K562 (cell line): ENCODE data around the gene NSUN3. TPM values are rescaled to one million over a fixed set of nuclear protein-coding genes. Genes with fewer than 3 reads are reported as not detected.

Experiments
- ATAC-seq: fragments of 200-7000 bp; cut with Tn5 transposase; 3 replicates; pipeline ENCODE4 v1.9.1; 2020; ENCODE audit warnings: moderate library complexity
- BruUV-seq: library from RNA; stranded (reverse); fragments of 400-500 nt; replicated peaks from 2 replicates; lab custom pipeline; 2021; lab: Mats Ljungman, UMichigan
- CTCF ChIA-PET: fragments of 300-600 bp; formaldehyde crosslinking; extraction: SDS; loops from one replicate; lab custom pipeline; 2021; ENCODE audit warnings: low intra/inter-chr PET ratio; lab: Yijun Ruan, JAX
- POLR2A ChIA-PET: fragments of 300-600, 350-650 bp; sonication (Branson Sonifier 250); formaldehyde crosslinking; extraction: SDS; loops from one replicate; lab custom pipeline; 2021; ENCODE audit warnings: antibody characterized with exemption, inconsistent platforms; lab: Yijun Ruan, JAX
- DNase-seq, 4 experiments: peaks; one replicate each; pipeline versions ENCODE4 v3.0.0 to v3.0.0-alpha.2; 2011 to 2018; ENCODE audit warnings: low spot score in 3 of 4, mixed read lengths in 3 of 4; ENCODE audit errors: extremely low read depth in 1 of 4
- FAIRE-seq: peaks from 2 replicates; lab custom pipeline; 2011; peaks lifted over from hg19 to GRCh38; lab: Jason Lieb, UNC
- H2AFZ ChIP-seq: 2 replicates; pipeline ENCODE4 v1.6.0; 2011; ENCODE audit warnings: low read depth, low read length, control low read depth, inconsistent platforms
- H3K27ac ChIP-seq: fragments of 200-600 bp; 3 replicates; pipeline ENCODE4 v1.8.0; 2011; ENCODE audit warnings: low read depth, mild to moderate bottlenecking, control low read depth, inconsistent platforms, low read length, moderate library complexity, mixed read lengths; ENCODE audit errors: extremely low read depth
- H3K27me3 ChIP-seq, 2 experiments: fragments of 300-600 bp in 1 of 2; 2 replicates in 1 of 2; 3 replicates in 1 of 2; pipeline versions ENCODE4 v1.6.0 to v1.8.0; 2011; ENCODE audit warnings: inconsistent platforms in 2 of 2, low read length in 2 of 2, mild to moderate bottlenecking in 1 of 2, mixed read lengths in 1 of 2, moderate library complexity in 1 of 2; ENCODE audit not compliant: control insufficient read depth in 2 of 2, insufficient read depth in 2 of 2
- H3K36me3 ChIP-seq: fragments of 300-600 bp; 3 replicates; pipeline ENCODE4 v1.8.0; 2011; ENCODE audit warnings: mild to moderate bottlenecking, low read length, inconsistent platforms; ENCODE audit not compliant: control insufficient read depth, insufficient read depth
- H3K4me1 ChIP-seq, 2 experiments: fragments of 200-600 bp in 1 of 2; replicated peaks in 1 of 2; 2 replicates in 1 of 2; 3 replicates in 1 of 2; pipeline versions ENCODE4 v1.5.1 to v1.8.0; 2011; ENCODE audit warnings: inconsistent platforms in 2 of 2, low read length in 2 of 2, mild to moderate bottlenecking in 1 of 2, mixed read lengths in 1 of 2, moderate library complexity in 1 of 2; ENCODE audit not compliant: control insufficient read depth in 2 of 2, insufficient read depth in 2 of 2
- H3K4me2 ChIP-seq: 2 replicates; pipeline ENCODE4 v1.6.1; 2011; ENCODE audit warnings: low read length, control low read depth, inconsistent platforms, mixed read lengths; ENCODE audit not compliant: insufficient read depth
- H3K4me3 ChIP-seq: fragments of 200-600 bp; sonication (generic), shearing (Covaris generic); 2 replicates; pipeline ENCODE4 v1.5.1; 2016; ENCODE audit warnings: control low read depth, inconsistent platforms
- H3K79me2 ChIP-seq: fragments of 200-600 bp; 3 replicates; pipeline ENCODE4 v1.8.0; 2011; ENCODE audit warnings: low read length, inconsistent platforms; ENCODE audit not compliant: control insufficient read depth, insufficient read depth
- H3K9ac ChIP-seq, 2 experiments: 2 replicates each; pipeline versions ENCODE4 v1.6.0 to v1.6.1; 2011; ENCODE audit warnings: low read depth in 2 of 2, low read length in 2 of 2, control low read depth in 1 of 2, inconsistent platforms in 1 of 2, mild to moderate bottlenecking in 1 of 2, mixed read lengths in 1 of 2; ENCODE audit not compliant: insufficient read depth in 1 of 2
- H3K9me1 ChIP-seq: one replicate; pipeline ENCODE4 v1.6.0; 2011; ENCODE audit warnings: inconsistent platforms, mild to moderate bottlenecking, low read length, moderate library complexity; ENCODE audit not compliant: control insufficient read depth, insufficient read depth
- H3K9me3 ChIP-seq: replicated peaks from 2 replicates; pipeline ENCODE4 v1.5.1; 2011; ENCODE audit warnings: low read depth, low read length, inconsistent platforms; ENCODE audit not compliant: control insufficient read depth, insufficient read depth
- H4K20me1 ChIP-seq: replicated peaks from 2 replicates; pipeline ENCODE4 v1.6.1; 2011; ENCODE audit warnings: low read length, inconsistent platforms, mixed read lengths; ENCODE audit not compliant: control insufficient read depth, insufficient read depth
- CREM ChIP-seq: IDR thresholded peaks from 2 replicates; pipeline ENCODE4 v1.6.1; 2014; ENCODE audit warnings: antibody characterized with exemption, low read depth
- EWSR1 ChIP-seq: fragments of 450-650 bp; IDR thresholded peaks from 2 replicates; pipeline ENCODE4 v1.6.1; 2018; ENCODE audit warnings: borderline replicate concordance, mild to moderate bottlenecking, low read depth, moderate library complexity; ENCODE audit not compliant: partially characterized antibody
- FOXJ2 ChIP-seq: fragments of 200-800 bp; sonication (Bioruptor generic); IDR thresholded peaks from 2 replicates; pipeline ENCODE4 v1.6.1; 2016; ENCODE audit warnings: missing genetic modification characterization, missing compliant biosample characterization
- HEY1 ChIP-seq: fragments of 250-450 bp; sonication (Bioruptor Pico); IDR thresholded peaks from 2 replicates; pipeline ENCODE4 v1.5.0; 2020; ENCODE audit warnings: mild to moderate bottlenecking, moderate library complexity, borderline replicate concordance
- NEUROD1 ChIP-seq: fragments of 150-350 bp; IDR thresholded peaks from 2 replicates; pipeline ENCODE4 v1.6.1; 2014; ENCODE audit warnings: borderline replicate concordance, low read length, low read depth; ENCODE audit not compliant: partially characterized antibody
- PHB2 ChIP-seq: fragments of 450-650 bp; IDR thresholded peaks from 2 replicates; pipeline ENCODE4 v1.6.1; 2017; ENCODE audit warnings: low read depth
- RHOXF2B ChIP-seq: fragments of 250-450 bp; sonication (Bioruptor Pico); conservative IDR thresholded peaks from 2 replicates; pipeline ENCODE4 v1.5.1; 2021
- SMARCA4 ChIP-seq: fragments of 450-650 bp; IDR thresholded peaks from 2 replicates; pipeline ENCODE4 v1.6.1; 2016
- WGBS: fragments of 100-300 bp; shearing (Covaris generic); methylation state at CpG from one replicate; pipeline ENCODE4 v1.1.6; 2016; ENCODE audit warnings: low coverage, mixed read lengths; ENCODE audit not compliant: insufficient coverage; ENCODE audit errors: missing lambda C conversion rate; 5-methylcytosine and 5-hydroxymethylcytosine counted together
- in situ Hi-C: fragments of 300-500 bp; cut with MboI; formaldehyde crosslinking; loops from 4 replicates; pipeline ENCODE4 v1.15.0; 2018; ENCODE audit warnings: inconsistent platforms, mixed read lengths
- intact Hi-C: fragments of 100-400 bp; cut with micrococcal nuclease; formaldehyde crosslinking; loops from 2 replicates; pipeline ENCODE4 v1.14.2; 2022
- polyA plus RNA-seq, 8 experiments: library from polyadenylated mRNA; depleted of rRNA in 4 of 8; stranded (reverse) in 5 of 8; unstranded in 3 of 8; fragments of >200 nt; fragmentation: Nextera tagmentation in 2 of 8; fragmentation: Illumina TruSeq in 1 of 8; extraction: Ambion mirVana in 2 of 8; extraction: Trizol in 1 of 8; gene quantifications; 2 replicates each; pipeline versions ENCODE4 v1.2.1 to v1.2.3, GENCODE V29; 2011 to 2014; ENCODE audit warnings: inconsistent platforms in 1 of 8, missing spikeins in 1 of 8
- total RNA-seq, 7 experiments: library from RNA; depleted of rRNA in 6 of 7; stranded (reverse); fragments of >200 nt in 6 of 7; fragmentation: Illumina TruSeq in 2 of 7; extraction: Trizol in 2 of 7; gene quantifications; 2 replicates each; pipeline versions ENCODE4 v1.2.1 to v1.2.3, GENCODE V29; 2011 to 2021; ENCODE audit warnings: low replicate concordance in 1 of 7
- TF ChIP-seq, protein P1 (sequence below): fragments of 450-650 bp; IDR thresholded peaks from 2 replicates; pipeline ENCODE4 v1.7.1; 2018; ENCODE audit warnings: mild to moderate bottlenecking, low read depth; ENCODE audit not compliant: partially characterized antibody
- TF ChIP-seq, protein P2 (sequence below): fragments of 200-800 bp; sonication (Bioruptor generic); IDR thresholded peaks from 2 replicates; pipeline ENCODE4 v1.6.1; 2016; ENCODE audit warnings: missing genetic modification characterization, missing compliant biosample characterization
- TF ChIP-seq, protein P3 (sequence below): sonication (generic); formaldehyde crosslinking; IDR thresholded peaks from 2 replicates; pipeline ENCODE4 v1.8.1; 2022; ENCODE audit warnings: missing genetic modification reagents

NSUN3 gene
- total and polyA plus RNA-seq, 9 of the 15 experiments (the other 6 are each of a cell fraction or from before 2014, with no cell fraction given): 4.4 to 12.3 (median 7.6) TPM

DNA sequence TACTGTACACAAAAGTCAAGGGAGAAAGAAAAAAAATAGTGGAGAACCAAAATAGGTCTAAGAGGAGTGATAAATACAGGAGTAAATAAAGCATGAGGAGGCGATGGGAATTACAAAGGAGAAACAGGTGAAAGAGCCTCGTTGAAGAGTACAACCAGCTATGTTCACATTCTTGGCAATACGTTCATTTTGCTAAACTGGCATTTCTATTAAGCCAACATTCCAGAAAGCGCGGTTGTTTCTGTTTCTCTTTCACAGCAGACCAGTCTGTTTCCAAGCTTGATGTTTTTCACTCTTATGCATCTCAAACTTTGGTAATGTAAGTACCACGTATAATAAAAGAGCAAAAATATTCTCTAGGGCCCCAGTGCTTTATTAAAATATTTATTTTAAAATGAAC is 74.5 kb downstream of the NSUN3 start (continued):
- TF ChIP-seq, protein P1, sequence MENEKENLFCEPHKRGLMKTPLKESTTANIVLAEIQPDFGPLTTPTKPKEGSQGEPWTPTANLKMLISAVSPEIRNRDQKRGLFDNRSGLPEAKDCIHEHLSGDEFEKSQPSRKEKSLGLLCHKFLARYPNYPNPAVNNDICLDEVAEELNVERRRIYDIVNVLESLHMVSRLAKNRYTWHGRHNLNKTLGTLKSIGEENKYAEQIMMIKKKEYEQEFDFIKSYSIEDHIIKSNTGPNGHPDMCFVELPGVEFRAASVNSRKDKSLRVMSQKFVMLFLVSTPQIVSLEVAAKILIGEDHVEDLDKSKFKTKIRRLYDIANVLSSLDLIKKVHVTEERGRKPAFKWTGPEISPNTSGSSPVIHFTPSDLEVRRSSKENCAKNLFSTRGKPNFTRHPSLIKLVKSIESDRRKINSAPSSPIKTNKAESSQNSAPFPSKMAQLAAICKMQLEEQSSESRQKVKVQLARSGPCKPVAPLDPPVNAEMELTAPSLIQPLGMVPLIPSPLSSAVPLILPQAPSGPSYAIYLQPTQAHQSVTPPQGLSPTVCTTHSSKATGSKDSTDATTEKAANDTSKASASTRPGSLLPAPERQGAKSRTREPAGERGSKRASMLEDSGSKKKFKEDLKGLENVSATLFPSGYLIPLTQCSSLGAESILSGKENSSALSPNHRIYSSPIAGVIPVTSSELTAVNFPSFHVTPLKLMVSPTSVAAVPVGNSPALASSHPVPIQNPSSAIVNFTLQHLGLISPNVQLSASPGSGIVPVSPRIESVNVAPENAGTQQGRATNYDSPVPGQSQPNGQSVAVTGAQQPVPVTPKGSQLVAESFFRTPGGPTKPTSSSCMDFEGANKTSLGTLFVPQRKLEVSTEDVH: no peak

DNA sequence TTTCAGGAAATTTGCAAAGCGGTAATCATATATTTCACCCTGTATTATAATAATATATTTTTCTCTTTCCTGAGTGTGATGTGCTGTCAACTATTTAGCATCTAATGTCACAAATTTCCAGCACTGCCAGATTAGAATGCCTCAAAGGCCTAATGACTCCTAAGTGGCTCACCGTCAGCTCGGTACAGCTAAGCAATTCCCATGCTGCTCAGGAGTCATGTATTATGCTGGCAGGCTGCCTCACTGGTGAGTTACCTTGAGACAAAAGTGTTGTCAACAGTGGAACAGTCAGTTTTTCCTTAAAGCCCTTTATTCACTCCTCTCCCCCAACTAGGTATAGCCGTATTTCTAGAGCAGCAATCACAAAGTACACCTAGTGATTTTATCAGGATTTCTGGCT is 83.6 kb downstream of the NSUN3 start:
- CTCF ChIA-PET: no interaction called here
- TF ChIP-seq FOXJ2 (tag): no peak
- TF ChIP-seq RHOXF2B: no peak
- TF ChIP-seq NEUROD1: no peak
- TF ChIP-seq CREM: no peak
- TF ChIP-seq, protein P2, sequence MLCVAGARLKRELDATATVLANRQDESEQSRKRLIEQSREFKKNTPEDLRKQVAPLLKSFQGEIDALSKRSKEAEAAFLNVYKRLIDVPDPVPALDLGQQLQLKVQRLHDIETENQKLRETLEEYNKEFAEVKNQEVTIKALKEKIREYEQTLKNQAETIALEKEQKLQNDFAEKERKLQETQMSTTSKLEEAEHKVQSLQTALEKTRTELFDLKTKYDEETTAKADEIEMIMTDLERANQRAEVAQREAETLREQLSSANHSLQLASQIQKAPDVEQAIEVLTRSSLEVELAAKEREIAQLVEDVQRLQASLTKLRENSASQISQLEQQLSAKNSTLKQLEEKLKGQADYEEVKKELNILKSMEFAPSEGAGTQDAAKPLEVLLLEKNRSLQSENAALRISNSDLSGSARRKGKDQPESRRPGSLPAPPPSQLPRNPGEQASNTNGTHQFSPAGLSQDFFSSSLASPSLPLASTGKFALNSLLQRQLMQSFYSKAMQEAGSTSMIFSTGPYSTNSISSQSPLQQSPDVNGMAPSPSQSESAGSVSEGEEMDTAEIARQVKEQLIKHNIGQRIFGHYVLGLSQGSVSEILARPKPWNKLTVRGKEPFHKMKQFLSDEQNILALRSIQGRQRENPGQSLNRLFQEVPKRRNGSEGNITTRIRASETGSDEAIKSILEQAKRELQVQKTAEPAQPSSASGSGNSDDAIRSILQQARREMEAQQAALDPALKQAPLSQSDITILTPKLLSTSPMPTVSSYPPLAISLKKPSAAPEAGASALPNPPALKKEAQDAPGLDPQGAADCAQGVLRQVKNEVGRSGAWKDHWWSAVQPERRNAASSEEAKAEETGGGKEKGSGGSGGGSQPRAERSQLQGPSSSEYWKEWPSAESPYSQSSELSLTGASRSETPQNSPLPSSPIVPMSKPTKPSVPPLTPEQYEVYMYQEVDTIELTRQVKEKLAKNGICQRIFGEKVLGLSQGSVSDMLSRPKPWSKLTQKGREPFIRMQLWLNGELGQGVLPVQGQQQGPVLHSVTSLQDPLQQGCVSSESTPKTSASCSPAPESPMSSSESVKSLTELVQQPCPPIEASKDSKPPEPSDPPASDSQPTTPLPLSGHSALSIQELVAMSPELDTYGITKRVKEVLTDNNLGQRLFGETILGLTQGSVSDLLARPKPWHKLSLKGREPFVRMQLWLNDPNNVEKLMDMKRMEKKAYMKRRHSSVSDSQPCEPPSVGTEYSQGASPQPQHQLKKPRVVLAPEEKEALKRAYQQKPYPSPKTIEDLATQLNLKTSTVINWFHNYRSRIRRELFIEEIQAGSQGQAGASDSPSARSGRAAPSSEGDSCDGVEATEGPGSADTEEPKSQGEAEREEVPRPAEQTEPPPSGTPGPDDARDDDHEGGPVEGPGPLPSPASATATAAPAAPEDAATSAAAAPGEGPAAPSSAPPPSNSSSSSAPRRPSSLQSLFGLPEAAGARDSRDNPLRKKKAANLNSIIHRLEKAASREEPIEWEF (CRISPR knock-in tag): no peak
- no peak for TF ChIP-seq PHB2
- TF ChIP-seq SMARCA4: no peak
- TF ChIP-seq, protein P3, sequence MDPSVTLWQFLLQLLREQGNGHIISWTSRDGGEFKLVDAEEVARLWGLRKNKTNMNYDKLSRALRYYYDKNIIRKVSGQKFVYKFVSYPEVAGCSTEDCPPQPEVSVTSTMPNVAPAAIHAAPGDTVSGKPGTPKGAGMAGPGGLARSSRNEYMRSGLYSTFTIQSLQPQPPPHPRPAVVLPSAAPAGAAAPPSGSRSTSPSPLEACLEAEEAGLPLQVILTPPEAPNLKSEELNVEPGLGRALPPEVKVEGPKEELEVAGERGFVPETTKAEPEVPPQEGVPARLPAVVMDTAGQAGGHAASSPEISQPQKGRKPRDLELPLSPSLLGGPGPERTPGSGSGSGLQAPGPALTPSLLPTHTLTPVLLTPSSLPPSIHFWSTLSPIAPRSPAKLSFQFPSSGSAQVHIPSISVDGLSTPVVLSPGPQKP (CRISPR knock-in tag): no peak
- no peak for TF ChIP-seq EWSR1
- no peak for TF ChIP-seq HEY1 (CRISPR knock-in tag)
- Histone ChIP-seq H3K9ac (no peak overlapping the region), H3K4me3 (no peak overlapping the region), H4K20me1 (no peaks in the 10 kb centered on the region), H3K9me1 (no peaks in the 10 kb centered on the region), H3K4me2 (no peak overlapping the region), H3K9me3 (no peaks in the 10 kb centered on the region), H3K36me3 (no peaks in the 10 kb centered on the region), H3K79me2 (no peaks in the 10 kb centered on the region), H3K4me1 (no peaks in the 10 kb centered on the region), H3K27me3 (no peaks in the 10 kb centered on the region; a peak in 1 of 5 replicates), H3K27ac (no peak overlapping the region), H2AFZ (no peak overlapping the region)
- FAIRE-seq (no peak), ATAC-seq (no peak), DNase-seq (no peak)
- intact Hi-C loops: no loop called here
- POLR2A ChIA-PET: no interaction called here
- in situ Hi-C loops: no loop called here
- BruUV-seq: no TSS peak
- 3% methylated on average over 4 of the region's 4 CpGs for WGBS
